ENCODE data around the gene TAOK1. TPM values are rescaled to one million over a fixed set of nuclear protein-coding genes. Genes with fewer than 3 reads are reported as not detected.

TAOK1 gene
- total and polyA plus RNA-seq, 2 of the 13 experiments (the other 11 are each of a cell fraction or from before 2014, with no cell fraction given), result 14.1 to 23.0 TPM

GRCh38 chr17:29574732-29575510 is 184.8 kb downstream of the TAOK1 start (continued):
- TF ChIP-seq HMGXB4 (CRISPR knock-in tag; IDR thresholded peaks at IDR 0.05; ENCODE audit: borderline replicate concordance in 1 of 2, low read depth in 1 of 2), result peak; percentile 54 to 74; a peak in 3 of 4 replicates
- TF ChIP-seq ZNF691 (CRISPR knock-in tag; IDR thresholded peaks at IDR 0.05; ENCODE audit: borderline replicate concordance, low read depth), result peak; percentile 55; the same call in 1 of the 2 replicates
- TF ChIP-seq ZNF83 (CRISPR knock-in tag; IDR thresholded peaks at IDR 0.05; ENCODE audit: borderline replicate concordance), result no peak
- no peak; the same call in 1 of the 2 replicates for TF ChIP-seq RNF2 (conservative IDR thresholded peaks at IDR 0.05; ENCODE audit: low read depth)
- peak; percentile 73 for TF ChIP-seq POGZ (CRISPR knock-in tag; IDR thresholded peaks at IDR 0.05)
- TF ChIP-seq HNF4G (IDR thresholded peaks at IDR 0.05; ENCODE audit: borderline replicate concordance, low read depth, low read length), result peak; percentile 98
- peak; percentile 96; the same call in 1 of the 2 replicates for TF ChIP-seq HNF4G (CRISPR knock-in tag; IDR thresholded peaks at IDR 0.05; ENCODE audit: borderline replicate concordance, low read depth)
- TF ChIP-seq ZNF329 (CRISPR knock-in tag; IDR thresholded peaks at IDR 0.05; ENCODE audit: low read depth), result no peak
- no peak for TF ChIP-seq ZNF407 (CRISPR knock-in tag; IDR thresholded peaks at IDR 0.05; ENCODE audit: not compliant biosample characterization)
- 0 out of 2 replicates have a peak, but pooled peaks have one; percentile 33 for TF ChIP-seq RERE (CRISPR knock-in tag; IDR thresholded peaks at IDR 0.05; ENCODE audit: low read depth)

All from HepG2 (cell line).